ENCODE measurements around the gene PSME2.

DNA sequence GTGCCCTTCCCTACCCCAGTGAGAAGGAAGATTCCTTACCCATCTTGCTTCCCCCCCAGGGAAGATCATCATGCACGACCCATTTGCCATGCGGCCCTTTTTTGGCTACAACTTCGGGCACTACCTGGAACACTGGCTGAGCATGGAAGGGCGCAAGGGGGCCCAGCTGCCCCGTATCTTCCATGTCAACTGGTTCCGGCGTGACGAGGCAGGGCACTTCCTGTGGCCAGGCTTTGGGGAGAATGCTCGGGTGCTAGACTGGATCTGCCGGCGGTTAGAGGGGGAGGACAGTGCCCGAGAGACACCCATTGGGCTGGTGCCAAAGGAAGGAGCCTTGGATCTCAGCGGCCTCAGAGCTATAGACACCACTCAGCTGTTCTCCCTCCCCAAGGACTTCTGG is 43.0 kb downstream of the PSME2 start:
- TF ChIP-seq, protein P1, sequence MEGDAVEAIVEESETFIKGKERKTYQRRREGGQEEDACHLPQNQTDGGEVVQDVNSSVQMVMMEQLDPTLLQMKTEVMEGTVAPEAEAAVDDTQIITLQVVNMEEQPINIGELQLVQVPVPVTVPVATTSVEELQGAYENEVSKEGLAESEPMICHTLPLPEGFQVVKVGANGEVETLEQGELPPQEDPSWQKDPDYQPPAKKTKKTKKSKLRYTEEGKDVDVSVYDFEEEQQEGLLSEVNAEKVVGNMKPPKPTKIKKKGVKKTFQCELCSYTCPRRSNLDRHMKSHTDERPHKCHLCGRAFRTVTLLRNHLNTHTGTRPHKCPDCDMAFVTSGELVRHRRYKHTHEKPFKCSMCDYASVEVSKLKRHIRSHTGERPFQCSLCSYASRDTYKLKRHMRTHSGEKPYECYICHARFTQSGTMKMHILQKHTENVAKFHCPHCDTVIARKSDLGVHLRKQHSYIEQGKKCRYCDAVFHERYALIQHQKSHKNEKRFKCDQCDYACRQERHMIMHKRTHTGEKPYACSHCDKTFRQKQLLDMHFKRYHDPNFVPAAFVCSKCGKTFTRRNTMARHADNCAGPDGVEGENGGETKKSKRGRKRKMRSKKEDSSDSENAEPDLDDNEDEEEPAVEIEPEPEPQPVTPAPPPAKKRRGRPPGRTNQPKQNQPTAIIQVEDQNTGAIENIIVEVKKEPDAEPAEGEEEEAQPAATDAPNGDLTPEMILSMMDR (conservative IDR thresholded peaks at IDR 0.05; ENCODE audit: low read depth in 2 of 2): no peak
- TF ChIP-seq EZH2 (IDR thresholded peaks at IDR 0.05; ENCODE audit: low read depth, unreplicated experiment) (no peak), EZH2phosphoT487 (IDR thresholded peaks at IDR 0.05; ENCODE audit: unreplicated experiment) (no peak), CREB1 (CRISPR knock-in tag; IDR thresholded peaks at IDR 0.05; ENCODE audit: low read depth) (no peak), POLR2AphosphoS5 (IDR thresholded peaks at IDR 0.05; ENCODE audit: low read depth) (no peak), NANOG (IDR thresholded peaks at IDR 0.05; ENCODE audit: borderline replicate concordance) (no peak)
- TF ChIP-seq, protein P2, sequence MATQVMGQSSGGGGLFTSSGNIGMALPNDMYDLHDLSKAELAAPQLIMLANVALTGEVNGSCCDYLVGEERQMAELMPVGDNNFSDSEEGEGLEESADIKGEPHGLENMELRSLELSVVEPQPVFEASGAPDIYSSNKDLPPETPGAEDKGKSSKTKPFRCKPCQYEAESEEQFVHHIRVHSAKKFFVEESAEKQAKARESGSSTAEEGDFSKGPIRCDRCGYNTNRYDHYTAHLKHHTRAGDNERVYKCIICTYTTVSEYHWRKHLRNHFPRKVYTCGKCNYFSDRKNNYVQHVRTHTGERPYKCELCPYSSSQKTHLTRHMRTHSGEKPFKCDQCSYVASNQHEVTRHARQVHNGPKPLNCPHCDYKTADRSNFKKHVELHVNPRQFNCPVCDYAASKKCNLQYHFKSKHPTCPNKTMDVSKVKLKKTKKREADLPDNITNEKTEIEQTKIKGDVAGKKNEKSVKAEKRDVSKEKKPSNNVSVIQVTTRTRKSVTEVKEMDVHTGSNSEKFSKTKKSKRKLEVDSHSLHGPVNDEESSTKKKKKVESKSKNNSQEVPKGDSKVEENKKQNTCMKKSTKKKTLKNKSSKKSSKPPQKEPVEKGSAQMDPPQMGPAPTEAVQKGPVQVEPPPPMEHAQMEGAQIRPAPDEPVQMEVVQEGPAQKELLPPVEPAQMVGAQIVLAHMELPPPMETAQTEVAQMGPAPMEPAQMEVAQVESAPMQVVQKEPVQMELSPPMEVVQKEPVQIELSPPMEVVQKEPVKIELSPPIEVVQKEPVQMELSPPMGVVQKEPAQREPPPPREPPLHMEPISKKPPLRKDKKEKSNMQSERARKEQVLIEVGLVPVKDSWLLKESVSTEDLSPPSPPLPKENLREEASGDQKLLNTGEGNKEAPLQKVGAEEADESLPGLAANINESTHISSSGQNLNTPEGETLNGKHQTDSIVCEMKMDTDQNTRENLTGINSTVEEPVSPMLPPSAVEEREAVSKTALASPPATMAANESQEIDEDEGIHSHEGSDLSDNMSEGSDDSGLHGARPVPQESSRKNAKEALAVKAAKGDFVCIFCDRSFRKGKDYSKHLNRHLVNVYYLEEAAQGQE (IDR thresholded peaks at IDR 0.05; ENCODE audit: unreplicated experiment): no peak
- TF ChIP-seq, protein P3, sequence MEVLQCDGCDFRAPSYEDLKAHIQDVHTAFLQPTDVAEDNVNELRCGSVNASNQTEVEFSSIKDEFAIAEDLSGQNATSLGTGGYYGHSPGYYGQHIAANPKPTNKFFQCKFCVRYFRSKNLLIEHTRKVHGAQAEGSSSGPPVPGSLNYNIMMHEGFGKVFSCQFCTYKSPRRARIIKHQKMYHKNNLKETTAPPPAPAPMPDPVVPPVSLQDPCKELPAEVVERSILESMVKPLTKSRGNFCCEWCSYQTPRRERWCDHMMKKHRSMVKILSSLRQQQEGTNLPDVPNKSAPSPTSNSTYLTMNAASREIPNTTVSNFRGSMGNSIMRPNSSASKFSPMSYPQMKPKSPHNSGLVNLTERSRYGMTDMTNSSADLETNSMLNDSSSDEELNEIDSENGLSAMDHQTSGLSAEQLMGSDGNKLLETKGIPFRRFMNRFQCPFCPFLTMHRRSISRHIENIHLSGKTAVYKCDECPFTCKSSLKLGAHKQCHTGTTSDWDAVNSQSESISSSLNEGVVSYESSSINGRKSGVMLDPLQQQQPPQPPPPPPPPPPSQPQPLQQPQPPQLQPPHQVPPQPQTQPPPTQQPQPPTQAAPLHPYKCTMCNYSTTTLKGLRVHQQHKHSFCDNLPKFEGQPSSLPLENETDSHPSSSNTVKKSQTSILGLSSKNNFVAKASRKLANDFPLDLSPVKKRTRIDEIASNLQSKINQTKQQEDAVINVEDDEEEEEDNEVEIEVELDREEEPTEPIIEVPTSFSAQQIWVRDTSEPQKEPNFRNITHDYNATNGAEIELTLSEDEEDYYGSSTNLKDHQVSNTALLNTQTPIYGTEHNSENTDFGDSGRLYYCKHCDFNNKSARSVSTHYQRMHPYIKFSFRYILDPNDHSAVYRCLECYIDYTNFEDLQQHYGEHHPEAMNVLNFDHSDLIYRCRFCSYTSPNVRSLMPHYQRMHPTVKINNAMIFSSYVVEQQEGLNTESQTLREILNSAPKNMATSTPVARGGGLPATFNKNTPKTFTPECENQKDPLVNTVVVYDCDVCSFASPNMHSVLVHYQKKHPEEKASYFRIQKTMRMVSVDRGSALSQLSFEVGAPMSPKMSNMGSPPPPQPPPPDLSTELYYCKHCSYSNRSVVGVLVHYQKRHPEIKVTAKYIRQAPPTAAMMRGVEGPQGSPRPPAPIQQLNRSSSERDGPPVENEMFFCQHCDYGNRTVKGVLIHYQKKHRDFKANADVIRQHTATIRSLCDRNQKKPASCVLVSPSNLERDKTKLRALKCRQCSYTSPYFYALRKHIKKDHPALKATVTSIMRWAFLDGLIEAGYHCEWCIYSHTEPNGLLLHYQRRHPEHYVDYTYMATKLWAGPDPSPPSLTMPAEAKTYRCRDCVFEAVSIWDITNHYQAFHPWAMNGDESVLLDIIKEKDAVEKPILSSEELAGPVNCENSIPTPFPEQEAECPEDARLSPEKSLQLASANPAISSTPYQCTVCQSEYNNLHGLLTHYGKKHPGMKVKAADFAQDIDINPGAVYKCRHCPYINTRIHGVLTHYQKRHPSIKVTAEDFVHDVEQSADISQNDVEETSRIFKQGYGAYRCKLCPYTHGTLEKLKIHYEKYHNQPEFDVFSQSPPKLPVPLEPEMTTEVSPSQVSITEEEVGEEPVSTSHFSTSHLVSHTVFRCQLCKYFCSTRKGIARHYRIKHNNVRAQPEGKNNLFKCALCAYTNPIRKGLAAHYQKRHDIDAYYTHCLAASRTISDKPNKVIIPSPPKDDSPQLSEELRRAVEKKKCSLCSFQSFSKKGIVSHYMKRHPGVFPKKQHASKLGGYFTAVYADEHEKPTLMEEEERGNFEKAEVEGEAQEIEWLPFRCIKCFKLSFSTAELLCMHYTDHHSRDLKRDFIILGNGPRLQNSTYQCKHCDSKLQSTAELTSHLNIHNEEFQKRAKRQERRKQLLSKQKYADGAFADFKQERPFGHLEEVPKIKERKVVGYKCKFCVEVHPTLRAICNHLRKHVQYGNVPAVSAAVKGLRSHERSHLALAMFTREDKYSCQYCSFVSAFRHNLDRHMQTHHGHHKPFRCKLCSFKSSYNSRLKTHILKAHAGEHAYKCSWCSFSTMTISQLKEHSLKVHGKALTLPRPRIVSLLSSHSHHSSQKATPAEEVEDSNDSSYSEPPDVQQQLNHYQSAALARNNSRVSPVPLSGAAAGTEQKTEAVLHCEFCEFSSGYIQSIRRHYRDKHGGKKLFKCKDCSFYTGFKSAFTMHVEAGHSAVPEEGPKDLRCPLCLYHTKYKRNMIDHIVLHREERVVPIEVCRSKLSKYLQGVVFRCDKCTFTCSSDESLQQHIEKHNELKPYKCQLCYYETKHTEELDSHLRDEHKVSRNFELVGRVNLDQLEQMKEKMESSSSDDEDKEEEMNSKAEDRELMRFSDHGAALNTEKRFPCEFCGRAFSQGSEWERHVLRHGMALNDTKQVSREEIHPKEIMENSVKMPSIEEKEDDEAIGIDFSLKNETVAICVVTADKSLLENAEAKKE (CRISPR knock-in tag; IDR thresholded peaks at IDR 0.05): no peak
